ENCODE results near the gene RNF141. TPM values are rescaled to one million over a fixed set of nuclear protein-coding genes. Genes with fewer than 3 reads are reported as not detected.

RNF141 gene
- total RNA-seq, 6 donors from 2014 or later, result 13.2 to 74.6 (median 43.1) TPM

- Histone ChIP-seq H3K27me3 (no peaks in the 10 kb centered on the region), H3K27ac (no peak overlapping the region), H3K4me3 (no peak overlapping the region), H3K4me1 (no peaks in the 10 kb centered on the region), H3K9me3 (no peaks in the 10 kb centered on the region), H3K36me3 (peaks cover 7 to 67% (median 43%) of the 10 kb centered on the region in 4 donors)
- 76 to 96% methylated on average over 4 to 10 of the region's 10 CpGs for WGBS, 2 donors
- no peak for TF ChIP-seq EP300 (IDR thresholded peaks at IDR 0.05)
- no peak for TF ChIP-seq POLR2A (IDR thresholded peaks at IDR 0.05)
- no peak for TF ChIP-seq POLR2AphosphoS5 (IDR thresholded peaks at IDR 0.05)
- TF ChIP-seq, protein P1, sequence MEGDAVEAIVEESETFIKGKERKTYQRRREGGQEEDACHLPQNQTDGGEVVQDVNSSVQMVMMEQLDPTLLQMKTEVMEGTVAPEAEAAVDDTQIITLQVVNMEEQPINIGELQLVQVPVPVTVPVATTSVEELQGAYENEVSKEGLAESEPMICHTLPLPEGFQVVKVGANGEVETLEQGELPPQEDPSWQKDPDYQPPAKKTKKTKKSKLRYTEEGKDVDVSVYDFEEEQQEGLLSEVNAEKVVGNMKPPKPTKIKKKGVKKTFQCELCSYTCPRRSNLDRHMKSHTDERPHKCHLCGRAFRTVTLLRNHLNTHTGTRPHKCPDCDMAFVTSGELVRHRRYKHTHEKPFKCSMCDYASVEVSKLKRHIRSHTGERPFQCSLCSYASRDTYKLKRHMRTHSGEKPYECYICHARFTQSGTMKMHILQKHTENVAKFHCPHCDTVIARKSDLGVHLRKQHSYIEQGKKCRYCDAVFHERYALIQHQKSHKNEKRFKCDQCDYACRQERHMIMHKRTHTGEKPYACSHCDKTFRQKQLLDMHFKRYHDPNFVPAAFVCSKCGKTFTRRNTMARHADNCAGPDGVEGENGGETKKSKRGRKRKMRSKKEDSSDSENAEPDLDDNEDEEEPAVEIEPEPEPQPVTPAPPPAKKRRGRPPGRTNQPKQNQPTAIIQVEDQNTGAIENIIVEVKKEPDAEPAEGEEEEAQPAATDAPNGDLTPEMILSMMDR (IDR thresholded peaks at IDR 0.05), result no peak
- ATAC-seq (ENCODE audit: low FRiP score in 2 of 2), result no peak
- no peak for DNase-seq
Observed at GRCh38 chr11:10498426-10499250, 42.3 kb downstream of the RNF141 start.

DNA sequence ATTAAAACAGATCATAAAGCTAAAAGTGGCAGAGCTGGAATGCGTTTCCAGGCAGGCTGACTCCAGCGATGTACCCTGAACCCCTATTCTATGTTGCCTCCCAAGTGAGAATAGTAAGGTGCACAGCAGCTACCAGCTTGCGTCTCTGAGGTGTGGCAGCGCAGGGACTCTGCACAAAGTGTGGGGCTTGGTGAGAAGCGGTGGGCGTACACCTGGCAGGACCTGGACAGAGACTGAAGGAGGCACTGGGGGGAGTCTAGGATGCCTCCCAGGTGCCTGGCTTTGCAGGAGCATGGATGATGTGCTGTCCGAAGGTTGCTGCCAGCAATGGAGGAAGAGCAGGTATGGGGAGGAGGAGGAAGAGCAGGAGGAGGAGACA is 43.0 kb downstream of the RNF141 start:
- Histone ChIP-seq H3K27ac (no peak overlapping the region), H3K4me1 (no peaks in the 10 kb centered on the region), H3K36me3 (peaks cover 7 to 73% (median 49%) of the 10 kb centered on the region in 4 donors), H3K9me3 (no peaks in the 10 kb centered on the region), H3K4me3 (no peak overlapping the region), H3K27me3 (no peaks in the 10 kb centered on the region)
- TF ChIP-seq POLR2A (IDR thresholded peaks at IDR 0.05) (no peak), EP300 (IDR thresholded peaks at IDR 0.05) (no peak), POLR2AphosphoS5 (IDR thresholded peaks at IDR 0.05) (no peak)
- TF ChIP-seq, protein P1 (IDR thresholded peaks at IDR 0.05), result no peak
- ATAC-seq (ENCODE audit: low FRiP score in 2 of 2) (no peak), DNase-seq (no peak)
- WGBS, 2 donors, result 94 to 97% methylated on average over 7 of the region's 7 CpGs

DNA sequence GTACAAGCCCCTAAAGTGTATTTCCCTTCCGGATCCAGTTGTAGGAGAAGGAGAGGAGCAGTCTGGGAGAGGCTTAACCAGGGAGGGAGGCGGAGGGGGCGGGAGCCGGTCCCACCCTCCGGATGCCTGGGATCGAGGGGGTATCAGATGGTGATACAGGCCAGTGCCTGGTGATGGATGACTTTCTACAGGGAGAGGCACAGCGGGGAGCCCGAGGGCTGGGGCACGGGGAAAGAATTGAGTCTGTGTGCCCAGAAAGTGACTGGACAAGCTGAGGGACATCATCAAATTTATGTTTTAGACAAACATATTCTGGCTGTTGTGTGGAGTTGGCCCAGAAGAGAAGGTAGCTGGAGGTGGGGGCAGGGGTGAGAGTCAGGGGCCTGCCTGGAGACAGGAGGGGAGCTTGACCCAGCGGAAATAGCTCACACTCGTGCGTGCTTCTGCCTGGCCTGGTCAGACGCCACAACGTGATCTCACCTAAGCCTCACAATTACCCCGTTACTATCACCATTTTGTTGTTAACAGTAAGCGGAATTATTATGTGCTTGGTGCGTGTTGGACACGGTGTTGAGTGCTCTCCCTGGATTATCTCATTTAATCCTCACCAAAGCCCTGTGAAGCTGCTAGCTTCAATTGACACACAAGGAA is 43.5 kb downstream of the RNF141 start:
- DNase-seq (no peak), ATAC-seq (ENCODE audit: low FRiP score in 2 of 2) (no peak)
- WGBS, 2 donors, result 84 to 88% methylated on average over 18 of the region's 18 CpGs
- TF ChIP-seq EP300 (IDR thresholded peaks at IDR 0.05) (no peak), POLR2A (IDR thresholded peaks at IDR 0.05) (no peak), POLR2AphosphoS5 (IDR thresholded peaks at IDR 0.05) (no peak)
- TF ChIP-seq, protein P1 (IDR thresholded peaks at IDR 0.05), result no peak
- H3K36me3 ChIP-seq, result peaks cover 7 to 73% (median 49%) of the 10 kb centered on the region in 4 donors
- H3K27me3 ChIP-seq, result no peaks in the 10 kb centered on the region
- H3K9me3 ChIP-seq, result no peaks in the 10 kb centered on the region
- no peak overlapping the region for H3K4me3 ChIP-seq
- no peak overlapping the region for H3K27ac ChIP-seq
- no peaks in the 10 kb centered on the region for H3K4me1 ChIP-seq

GRCh38 chr11:10496296-10496936 is 44.6 kb downstream of the RNF141 start:
- Histone ChIP-seq H3K36me3 (peaks cover 7 to 73% (median 47%) of the 10 kb centered on the region in 4 donors), H3K9me3 (no peaks in the 10 kb centered on the region), H3K4me1 (peaks cover 0 to 2% (median 0%) of the 10 kb centered on the region in 4 donors), H3K4me3 (no peak overlapping the region), H3K27ac (no peak overlapping the region), H3K27me3 (no peaks in the 10 kb centered on the region)
- ATAC-seq (ENCODE audit: low FRiP score in 2 of 2) (no peak), DNase-seq (no peak)
- TF ChIP-seq POLR2AphosphoS5 (IDR thresholded peaks at IDR 0.05), result no peak
- TF ChIP-seq, protein P1 (IDR thresholded peaks at IDR 0.05), result no peak
- no peak for TF ChIP-seq POLR2A (IDR thresholded peaks at IDR 0.05)
- no peak for TF ChIP-seq EP300 (IDR thresholded peaks at IDR 0.05)
- WGBS, 2 donors, result 93 to 97% methylated on average over 4 of the region's 4 CpGs

Measured in upper lobe of left lung (tissue), 6 donors.